NB4 (cell line): ENCODE results near the gene TRABD2B.

ENCODE experiments used
- MYC ChIP-seq: IDR thresholded peaks from 2 replicates; pipeline ENCODE4 v1.6.1; 2011; ENCODE audit warnings: low read depth, low read length
- POLR2A ChIP-seq: IDR thresholded peaks from 2 replicates; pipeline ENCODE4 v1.6.1; 2011; ENCODE audit warnings: mild to moderate bottlenecking; ENCODE audit not compliant: insufficient read length; ENCODE audit errors: extremely low read depth
- TF ChIP-seq, protein P1 (sequence below): IDR thresholded peaks from one replicate; pipeline ENCODE4 v1.5.1; 2012; ENCODE audit warnings: low read depth, low read length
- TF ChIP-seq, protein P2 (sequence below): IDR thresholded peaks from 2 replicates; pipeline ENCODE4 v1.6.1; 2011; ENCODE audit warnings: low read depth, low read length

DNA sequence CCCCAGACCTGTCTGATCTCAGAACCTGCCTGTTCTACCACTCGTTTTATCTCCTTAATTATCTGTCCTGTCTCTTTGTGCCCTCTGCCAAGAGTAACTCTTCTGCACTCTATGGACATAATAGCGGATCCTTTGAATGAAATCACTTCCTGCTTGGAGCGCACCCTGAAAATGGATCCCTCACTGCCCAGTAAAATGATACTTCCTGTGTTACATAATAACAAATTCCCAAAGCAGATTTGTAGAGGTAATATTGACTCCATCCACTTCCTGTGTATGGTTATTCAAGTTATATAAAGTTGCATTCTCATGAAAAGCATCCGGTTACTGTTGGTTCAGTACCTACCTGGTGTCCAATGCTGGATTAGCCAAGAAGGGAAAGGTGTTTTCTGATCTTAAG is 246.0 kb downstream of the TRABD2B start:
- TF ChIP-seq, protein P1, sequence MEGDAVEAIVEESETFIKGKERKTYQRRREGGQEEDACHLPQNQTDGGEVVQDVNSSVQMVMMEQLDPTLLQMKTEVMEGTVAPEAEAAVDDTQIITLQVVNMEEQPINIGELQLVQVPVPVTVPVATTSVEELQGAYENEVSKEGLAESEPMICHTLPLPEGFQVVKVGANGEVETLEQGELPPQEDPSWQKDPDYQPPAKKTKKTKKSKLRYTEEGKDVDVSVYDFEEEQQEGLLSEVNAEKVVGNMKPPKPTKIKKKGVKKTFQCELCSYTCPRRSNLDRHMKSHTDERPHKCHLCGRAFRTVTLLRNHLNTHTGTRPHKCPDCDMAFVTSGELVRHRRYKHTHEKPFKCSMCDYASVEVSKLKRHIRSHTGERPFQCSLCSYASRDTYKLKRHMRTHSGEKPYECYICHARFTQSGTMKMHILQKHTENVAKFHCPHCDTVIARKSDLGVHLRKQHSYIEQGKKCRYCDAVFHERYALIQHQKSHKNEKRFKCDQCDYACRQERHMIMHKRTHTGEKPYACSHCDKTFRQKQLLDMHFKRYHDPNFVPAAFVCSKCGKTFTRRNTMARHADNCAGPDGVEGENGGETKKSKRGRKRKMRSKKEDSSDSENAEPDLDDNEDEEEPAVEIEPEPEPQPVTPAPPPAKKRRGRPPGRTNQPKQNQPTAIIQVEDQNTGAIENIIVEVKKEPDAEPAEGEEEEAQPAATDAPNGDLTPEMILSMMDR, result no peak
- TF ChIP-seq, protein P2, sequence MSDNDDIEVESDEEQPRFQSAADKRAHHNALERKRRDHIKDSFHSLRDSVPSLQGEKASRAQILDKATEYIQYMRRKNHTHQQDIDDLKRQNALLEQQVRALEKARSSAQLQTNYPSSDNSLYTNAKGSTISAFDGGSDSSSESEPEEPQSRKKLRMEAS, result no peak
- TF ChIP-seq POLR2A (no peak), MYC (no peak)
